ENCODE measurements around the gene CDCA8. TPM values are rescaled to one million over a fixed set of nuclear protein-coding genes. Genes with fewer than 3 reads are reported as not detected.

CDCA8 gene
- total and polyA plus RNA-seq, 8 donors = 3.4 to 32.6 (median 14.4) TPM

- Histone ChIP-seq H3K9me3 (no peaks in the 10 kb centered on the region), H3K4me3 (no peak overlapping the region), H3K36me3 (no peaks in the 10 kb centered on the region), H3K4me1 (no peaks in the 10 kb centered on the region), H3K27ac (no peak overlapping the region), H3K27me3 (peaks cover 0 to 16% of the 10 kb centered on the region in 2 donors)
- intact Hi-C loops (cut with DNase I) = no loop called here
- no peak for DNase-seq
- no peak for ATAC-seq
- no peak for TF ChIP-seq CTCF (IDR thresholded peaks at IDR 0.05)
Measured at GRCh38 chr1:37651803-37652202, 40.5 kb upstream of the CDCA8 start.

DNA sequence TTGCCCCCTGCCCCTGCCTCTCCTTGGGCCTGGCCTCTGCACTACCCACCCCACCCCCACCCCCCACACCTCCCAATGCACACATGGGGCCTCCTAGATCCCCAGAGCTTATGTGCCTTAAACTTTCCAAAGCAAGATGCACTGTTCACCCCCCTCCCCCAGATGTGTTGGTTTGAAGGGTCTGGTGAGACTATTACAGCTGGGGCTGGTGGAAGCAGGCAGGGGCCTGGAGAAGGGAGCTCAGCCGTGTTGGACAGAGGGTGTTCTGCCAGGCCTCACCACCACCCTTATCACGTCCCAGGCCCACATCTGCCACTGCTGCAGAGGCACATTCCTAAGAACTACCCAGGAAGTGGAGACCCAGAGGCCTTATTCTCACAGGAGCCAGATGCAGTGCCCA, 39.3 kb upstream of the CDCA8 start:
- no peak for TF ChIP-seq CTCF (IDR thresholded peaks at IDR 0.05)
- Histone ChIP-seq H3K36me3 (no peaks in the 10 kb centered on the region), H3K4me3 (no peak overlapping the region), H3K4me1 (no peaks in the 10 kb centered on the region), H3K27me3 (peaks cover 0 to 20% of the 10 kb centered on the region in 2 donors), H3K9me3 (no peaks in the 10 kb centered on the region), H3K27ac (no peak overlapping the region)
- no peak for ATAC-seq
- intact Hi-C loops (cut with DNase I) = no loop called here
- no peak for DNase-seq

- no peak overlapping the region for H3K27ac ChIP-seq
- H3K36me3 ChIP-seq = no peaks in the 10 kb centered on the region
- H3K9me3 ChIP-seq = no peaks in the 10 kb centered on the region
- DNase-seq = no peak
- intact Hi-C loops (cut with DNase I) = no loop called here
- ATAC-seq = no peak
- no peak for TF ChIP-seq CTCF (IDR thresholded peaks at IDR 0.05)
- no peaks in the 10 kb centered on the region for H3K4me1 ChIP-seq
- H3K4me3 ChIP-seq = no peak overlapping the region
- H3K27me3 ChIP-seq = peaks cover 0 to 29% of the 10 kb centered on the region in 2 donors
Measured at GRCh38 chr1:37653906-37654305, 38.4 kb upstream of the CDCA8 start.

DNA sequence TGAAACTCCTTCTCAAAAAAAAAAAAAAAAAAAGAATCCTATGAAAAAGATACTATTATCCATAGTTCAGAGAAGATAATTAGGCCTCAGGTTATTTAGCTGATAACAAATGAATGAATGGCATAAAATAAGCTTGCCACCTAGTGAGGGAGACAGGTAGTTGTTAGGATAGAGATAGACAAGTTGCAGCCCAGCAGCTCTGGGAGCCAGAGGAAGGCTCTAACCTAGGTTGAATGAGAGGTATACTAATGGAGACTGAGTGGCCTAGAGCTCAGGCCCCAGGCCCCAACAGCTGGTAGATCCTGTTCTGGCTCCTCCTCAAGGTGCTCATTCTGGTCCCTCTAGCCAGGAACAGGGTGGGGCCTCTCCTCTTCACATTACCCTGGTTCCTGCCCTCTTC, 37.0 kb upstream of the CDCA8 start:
- Histone ChIP-seq H3K27ac (no peak overlapping the region), H3K9me3 (no peaks in the 10 kb centered on the region), H3K27me3 (peaks cover 0 to 42% of the 10 kb centered on the region in 2 donors), H3K36me3 (no peaks in the 10 kb centered on the region), H3K4me1 (no peaks in the 10 kb centered on the region), H3K4me3 (no peak overlapping the region)
- ATAC-seq = no peak
- TF ChIP-seq CTCF (IDR thresholded peaks at IDR 0.05) = no peak
- intact Hi-C loops (cut with DNase I) = no loop called here
- no peak for DNase-seq

DNA sequence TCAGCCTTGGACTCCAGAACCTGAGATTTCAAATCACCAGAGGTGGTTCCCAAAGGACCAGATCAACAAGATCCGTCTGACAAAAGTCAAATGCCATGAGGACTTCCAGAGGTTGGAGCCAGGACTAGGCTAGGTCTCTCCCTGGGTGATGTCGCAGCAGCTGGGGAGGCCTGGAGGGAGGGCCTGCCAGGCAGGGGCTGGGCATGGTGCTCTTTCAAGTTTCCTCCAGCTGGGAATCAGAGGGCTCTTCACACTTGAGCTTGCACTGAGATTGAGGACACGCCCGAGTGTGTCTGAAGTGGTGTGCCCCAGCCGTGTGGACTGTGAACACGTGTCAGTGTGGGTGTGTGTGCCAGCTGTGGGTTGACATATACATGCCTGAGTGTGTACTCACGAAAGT, 36.3 kb upstream of the CDCA8 start:
- Histone ChIP-seq H3K36me3 (no peaks in the 10 kb centered on the region), H3K9me3 (no peaks in the 10 kb centered on the region), H3K4me3 (no peak overlapping the region), H3K4me1 (no peaks in the 10 kb centered on the region), H3K27ac (no peak overlapping the region), H3K27me3 (peaks cover 0 to 50% of the 10 kb centered on the region in 2 donors)
- DNase-seq = no peak
- intact Hi-C loops (cut with DNase I) = no loop called here
- ATAC-seq = no peak
- TF ChIP-seq CTCF (IDR thresholded peaks at IDR 0.05) = no peak

Measured in left lung (tissue), 10 donors.